ENCODE data around the gene AIRE.

AIRE gene

DNA sequence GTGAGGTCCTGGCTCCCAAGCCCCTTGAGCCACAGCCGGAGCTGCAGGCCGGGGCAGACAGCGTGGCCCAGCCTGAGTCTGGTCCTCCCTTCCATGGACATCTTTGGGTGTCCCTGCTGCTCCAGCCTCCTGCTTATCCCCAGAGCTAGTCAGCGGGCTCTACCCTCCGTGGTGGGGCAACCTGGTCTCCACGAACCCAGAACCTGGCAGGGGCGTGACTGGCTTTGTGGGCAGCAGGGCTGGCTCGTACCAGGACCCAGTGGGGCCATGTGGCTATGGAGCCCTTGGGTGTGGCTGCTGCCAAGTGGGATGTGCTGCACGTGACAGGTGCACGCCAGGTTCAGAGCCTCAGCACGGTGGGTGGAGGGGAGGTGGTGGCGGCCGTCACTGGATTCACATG is 35.2 kb downstream of the AIRE start:
- no peak overlapping the region for H2AFZ ChIP-seq
- no peak for TF ChIP-seq CTCF (IDR thresholded peaks at IDR 0.05)
- no peaks in the 10 kb centered on the region for H3K79me2 ChIP-seq
- H3K4me1 ChIP-seq: no peaks in the 10 kb centered on the region
- no peak overlapping the region for H3K27ac ChIP-seq
- no peaks in the 10 kb centered on the region for H3K27me3 ChIP-seq (ENCODE audit: control insufficient read depth, insufficient read depth, low read length)
- H3K36me3 ChIP-seq (ENCODE audit: control insufficient read depth, insufficient read depth, low read length): no peaks in the 10 kb centered on the region
- no peak overlapping the region for H3K9ac ChIP-seq
- no peaks in the 10 kb centered on the region for H3K9me3 ChIP-seq (ENCODE audit: control insufficient read depth, low read length)
- no peak overlapping the region for H3K4me2 ChIP-seq (ENCODE audit: low read length)
- no peak overlapping the region for H3K4me3 ChIP-seq (ENCODE audit: low read depth, low read length)

DNA sequence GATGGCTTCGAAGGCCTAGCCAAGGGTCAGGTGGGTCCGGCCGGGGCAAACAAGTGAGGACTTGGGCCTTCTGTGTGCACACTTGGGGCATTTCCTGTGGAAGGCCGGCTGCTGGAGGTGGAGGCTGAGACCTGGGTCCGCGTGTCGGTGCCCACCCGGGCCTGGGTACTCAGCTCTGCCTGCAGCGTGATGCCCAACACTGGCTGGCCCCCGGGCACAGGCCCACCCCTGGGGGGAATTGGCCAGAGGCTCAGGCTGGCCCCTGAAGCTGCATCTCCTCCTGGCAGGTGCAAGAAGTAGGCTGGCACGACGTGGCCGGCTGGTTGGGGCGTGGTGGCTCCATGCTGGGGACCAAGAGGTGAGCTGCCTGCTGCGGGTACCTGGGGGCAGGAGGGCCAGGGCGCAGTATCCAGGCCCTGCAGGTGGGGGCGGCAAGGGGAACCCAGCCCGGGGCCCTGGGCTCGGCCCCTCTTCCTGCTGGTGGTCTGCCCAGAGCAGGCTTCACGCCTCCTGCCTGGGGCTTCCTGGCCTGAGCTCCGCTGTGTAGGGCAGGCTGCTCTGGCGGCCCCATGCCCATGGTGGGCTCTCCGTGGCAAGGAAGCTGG is 36.3 kb downstream of the AIRE start:
- H3K4me2 ChIP-seq (ENCODE audit: low read length): no peak overlapping the region
- H2AFZ ChIP-seq: no peak overlapping the region
- H3K4me1 ChIP-seq: no peaks in the 10 kb centered on the region
- H3K9me3 ChIP-seq (ENCODE audit: control insufficient read depth, low read length): no peaks in the 10 kb centered on the region
- TF ChIP-seq CTCF (IDR thresholded peaks at IDR 0.05): no peak
- H3K36me3 ChIP-seq (ENCODE audit: control insufficient read depth, insufficient read depth, low read length): no peaks in the 10 kb centered on the region
- no peaks in the 10 kb centered on the region for H3K79me2 ChIP-seq
- no peak overlapping the region for H3K9ac ChIP-seq
- H3K27ac ChIP-seq: no peak overlapping the region
- no peaks in the 10 kb centered on the region for H3K27me3 ChIP-seq (ENCODE audit: control insufficient read depth, insufficient read depth, low read length)
- H3K4me3 ChIP-seq (ENCODE audit: low read depth, low read length): no peak overlapping the region

- Histone ChIP-seq H3K36me3 (ENCODE audit: control insufficient read depth, insufficient read depth, low read length) (no peaks in the 10 kb centered on the region), H2AFZ (no peak overlapping the region), H3K27ac (no peak overlapping the region), H3K27me3 (ENCODE audit: control insufficient read depth, insufficient read depth, low read length) (no peaks in the 10 kb centered on the region), H3K4me1 (no peaks in the 10 kb centered on the region), H3K4me2 (ENCODE audit: low read length) (no peak overlapping the region), H3K79me2 (no peaks in the 10 kb centered on the region), H3K9me3 (ENCODE audit: control insufficient read depth, low read length) (no peaks in the 10 kb centered on the region), H3K4me3 (ENCODE audit: low read depth, low read length) (no peak overlapping the region), H3K9ac (no peak overlapping the region)
- no peak for TF ChIP-seq CTCF (IDR thresholded peaks at IDR 0.05)
Measured at GRCh38 chr21:44322621-44323325, 37.1 kb downstream of the AIRE start.

- no peaks in the 10 kb centered on the region for H3K36me3 ChIP-seq (ENCODE audit: control insufficient read depth, insufficient read depth, low read length)
Measured at GRCh38 chr21:44323591-44323990, 37.9 kb downstream of the AIRE start.

More at GRCh38 chr21:44323591-44323990, 37.9 kb downstream of the AIRE start:
- Histone ChIP-seq H3K9me3 (ENCODE audit: control insufficient read depth, low read length) (no peaks in the 10 kb centered on the region), H3K9ac (no peak overlapping the region), H3K4me2 (ENCODE audit: low read length) (no peak overlapping the region), H3K27ac (no peak overlapping the region), H3K4me3 (ENCODE audit: low read depth, low read length) (no peak overlapping the region), H3K4me1 (no peaks in the 10 kb centered on the region), H3K79me2 (no peaks in the 10 kb centered on the region), H2AFZ (no peak overlapping the region), H3K27me3 (ENCODE audit: control insufficient read depth, insufficient read depth, low read length) (no peaks in the 10 kb centered on the region)
- TF ChIP-seq CTCF (IDR thresholded peaks at IDR 0.05): no peak
